NCI-H146 (cell line): ENCODE data around the gene MLC1.

ENCODE experiments used
- DNase-seq: peaks from one replicate; lab custom pipeline; 2025; lab: John Stamatoyannopoulos, UW

The MLC1 gene

GRCh38 chr22:50015451-50016307 is 69.5 kb downstream of the MLC1 start:
- no peak for DNase-seq

- no peak for DNase-seq
Measured at GRCh38 chr22:50014655-50015401, 70.4 kb downstream of the MLC1 start.

GRCh38 chr22:50014053-50014501 is 71.1 kb downstream of the MLC1 start:
- DNase-seq = no peak

GRCh38 chr22:50012211-50013181 is 72.7 kb downstream of the MLC1 start, which contains the start of gene IL17REL:
TSS of gene IL17REL (minus strand) at chr22:50012765. CDS start at chr22:50012646, 119 bp downstream.
- no peak for DNase-seq

GRCh38 chr22:50011447-50012210 is 73.6 kb downstream of the MLC1 start:
- DNase-seq = peak; percentile 20

- no peak for DNase-seq
Measured at GRCh38 chr22:50010676-50011446, 74.4 kb downstream of the MLC1 start.

GRCh38 chr22:50009765-50010675 is 75.2 kb downstream of the MLC1 start:
- DNase-seq = no peak
